ENCODE measurements around the gene ABHD10.

GRCh38 chr3:112019716-112020115, 40.9 kb downstream of the ABHD10 start:
- TF ChIP-seq POLR2AphosphoS5 (IDR thresholded peaks at IDR 0.05; ENCODE audit: borderline replicate concordance, low read depth, low read length) (no peak), EZH2 (IDR thresholded peaks at IDR 0.05) (no peak), FOXP2 (optimal IDR thresholded peaks at IDR 0.05; ENCODE audit: control extremely low read depth, extremely low read length, insufficient read depth) (no peak)

Measured in SK-N-MC (cell line).